ENCODE data around the gene SPATA2.

The SPATA2 gene

DNA sequence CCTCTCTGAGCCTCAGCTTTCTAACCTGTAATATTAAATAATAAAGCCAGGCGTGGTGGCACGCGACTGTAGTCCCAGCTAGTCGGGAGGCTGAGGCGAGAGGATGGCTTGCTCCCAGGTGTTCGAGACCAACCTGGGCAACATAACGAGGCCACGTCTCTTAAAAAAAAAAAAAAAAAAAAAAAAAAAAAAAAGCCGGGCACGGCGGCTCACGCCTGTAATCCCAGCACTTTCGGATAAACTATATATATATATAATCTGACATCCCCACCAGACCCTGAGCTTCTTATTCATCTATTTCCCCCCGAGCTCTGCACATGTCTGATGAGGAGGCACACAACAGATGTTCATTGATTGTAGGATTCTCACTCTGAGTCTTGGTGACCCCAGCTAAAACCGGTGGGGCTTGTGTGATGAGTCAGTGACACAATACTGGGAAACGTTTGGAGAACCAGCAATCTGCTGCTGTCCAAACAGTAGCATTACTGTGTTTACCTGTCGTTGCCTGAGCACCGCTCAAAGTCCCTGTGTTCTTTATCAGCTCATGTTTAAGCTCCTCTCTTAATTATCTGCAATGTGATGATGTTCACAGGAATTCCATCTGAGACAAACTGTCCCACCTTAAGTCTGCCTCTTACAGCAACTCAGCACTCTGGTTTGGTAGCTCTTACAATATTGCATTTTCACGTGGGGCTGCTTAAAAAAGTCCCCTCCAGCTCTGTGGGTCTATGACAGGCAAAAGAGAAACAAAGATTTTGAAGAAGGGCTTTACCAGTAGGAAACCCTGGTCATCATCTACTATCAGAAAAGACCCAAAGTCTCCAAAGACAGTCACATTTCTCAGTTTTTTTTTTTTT is 1.0 kb upstream of the SPATA2 start:
- TF ChIP-seq POLR2A (IDR thresholded peaks at IDR 0.05; ENCODE audit: low read depth, low read length) (no peak), POLR2AphosphoS5 (IDR thresholded peaks at IDR 0.05; ENCODE audit: low read depth, low read length) (no peak), TAF1 (IDR thresholded peaks at IDR 0.05; ENCODE audit: low read depth, low read length) (no peak), PAX5 (IDR thresholded peaks at IDR 0.05; ENCODE audit: insufficient read depth, low read length, severe bottlenecking) (no peak), SPI1 (IDR thresholded peaks at IDR 0.05; ENCODE audit: low read depth, low read length) (no peak), POU2F2 (IDR thresholded peaks at IDR 0.05; ENCODE audit: low read depth, low read length) (no peak)
- DNase-seq (ENCODE audit: insufficient read length, low spot score), result no peak
- no peak for FAIRE-seq

DNA sequence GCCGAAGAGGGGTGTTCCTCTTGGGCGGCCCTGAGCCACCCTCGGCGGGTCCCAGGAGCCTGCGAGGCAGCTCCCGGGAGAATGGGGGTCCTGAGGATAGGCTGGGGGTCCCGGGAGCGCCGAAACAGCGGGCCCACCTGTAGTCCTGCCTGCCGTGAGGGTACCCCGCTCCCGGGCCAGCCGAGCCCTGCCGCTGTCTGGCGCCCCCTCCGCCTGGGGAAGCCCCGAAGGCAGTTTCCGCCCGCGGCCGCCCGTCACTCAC is 280 bp downstream of the SPATA2 start:
- TF ChIP-seq SPI1 (IDR thresholded peaks at IDR 0.05; ENCODE audit: low read depth, low read length) (no peak), POLR2AphosphoS5 (IDR thresholded peaks at IDR 0.05; ENCODE audit: low read depth, low read length) (no peak), PAX5 (IDR thresholded peaks at IDR 0.05; ENCODE audit: insufficient read depth, low read length, severe bottlenecking) (no peak), POLR2A (IDR thresholded peaks at IDR 0.05; ENCODE audit: low read depth, low read length) (no peak), TAF1 (IDR thresholded peaks at IDR 0.05; ENCODE audit: low read depth, low read length) (no peak), POU2F2 (IDR thresholded peaks at IDR 0.05; ENCODE audit: low read depth, low read length) (no peak)
- no peak for FAIRE-seq
- DNase-seq (ENCODE audit: insufficient read length, low spot score), result no peak

GRCh38 chr20:49914310-49915117 is 815 bp downstream of the SPATA2 start:
- TF ChIP-seq TAF1 (IDR thresholded peaks at IDR 0.05; ENCODE audit: low read depth, low read length) (no peak), POLR2AphosphoS5 (IDR thresholded peaks at IDR 0.05; ENCODE audit: low read depth, low read length) (no peak), POU2F2 (IDR thresholded peaks at IDR 0.05; ENCODE audit: low read depth, low read length) (no peak), SPI1 (IDR thresholded peaks at IDR 0.05; ENCODE audit: low read depth, low read length) (no peak), POLR2A (IDR thresholded peaks at IDR 0.05; ENCODE audit: low read depth, low read length) (no peak), PAX5 (IDR thresholded peaks at IDR 0.05; ENCODE audit: insufficient read depth, low read length, severe bottlenecking) (no peak)
- FAIRE-seq, result no peak
- DNase-seq (ENCODE audit: insufficient read length, low spot score), result no peak

- DNase-seq (ENCODE audit: insufficient read length, low spot score) (no peak), FAIRE-seq (no peak)
- TF ChIP-seq POLR2AphosphoS5 (IDR thresholded peaks at IDR 0.05; ENCODE audit: low read depth, low read length) (no peak), TAF1 (IDR thresholded peaks at IDR 0.05; ENCODE audit: low read depth, low read length) (no peak), POLR2A (IDR thresholded peaks at IDR 0.05; ENCODE audit: low read depth, low read length) (no peak), SPI1 (IDR thresholded peaks at IDR 0.05; ENCODE audit: low read depth, low read length) (no peak), PAX5 (IDR thresholded peaks at IDR 0.05; ENCODE audit: insufficient read depth, low read length, severe bottlenecking) (no peak), POU2F2 (IDR thresholded peaks at IDR 0.05; ENCODE audit: low read depth, low read length) (no peak)
Observed at GRCh38 chr20:49913399-49914047, 1.8 kb downstream of the SPATA2 start.

- no peak for TF ChIP-seq SPI1 (IDR thresholded peaks at IDR 0.05; ENCODE audit: low read depth, low read length)
- TF ChIP-seq PAX5 (IDR thresholded peaks at IDR 0.05; ENCODE audit: insufficient read depth, low read length, severe bottlenecking), result no peak
- no peak for TF ChIP-seq POLR2A (IDR thresholded peaks at IDR 0.05; ENCODE audit: low read depth, low read length)
- TF ChIP-seq POU2F2 (IDR thresholded peaks at IDR 0.05; ENCODE audit: low read depth, low read length), result no peak
- no peak for TF ChIP-seq POLR2AphosphoS5 (IDR thresholded peaks at IDR 0.05; ENCODE audit: low read depth, low read length)
- TF ChIP-seq TAF1 (IDR thresholded peaks at IDR 0.05; ENCODE audit: low read depth, low read length), result no peak
- DNase-seq (ENCODE audit: insufficient read length, low spot score) (no peak), FAIRE-seq (no peak)
Observed at GRCh38 chr20:49910340-49910706, 5.0 kb downstream of the SPATA2 start.

GRCh38 chr20:49909499-49910339 is 5.6 kb downstream of the SPATA2 start:
- TF ChIP-seq POLR2A (IDR thresholded peaks at IDR 0.05; ENCODE audit: low read depth, low read length) (no peak), POU2F2 (IDR thresholded peaks at IDR 0.05; ENCODE audit: low read depth, low read length) (no peak), SPI1 (IDR thresholded peaks at IDR 0.05; ENCODE audit: low read depth, low read length) (no peak), PAX5 (IDR thresholded peaks at IDR 0.05; ENCODE audit: insufficient read depth, low read length, severe bottlenecking) (no peak), TAF1 (IDR thresholded peaks at IDR 0.05; ENCODE audit: low read depth, low read length) (no peak), POLR2AphosphoS5 (IDR thresholded peaks at IDR 0.05; ENCODE audit: low read depth, low read length) (no peak)
- DNase-seq (ENCODE audit: insufficient read length, low spot score), result no peak
- no peak for FAIRE-seq

- DNase-seq (ENCODE audit: insufficient read length, low spot score) (no peak), FAIRE-seq (no peak)
- TF ChIP-seq POLR2AphosphoS5 (IDR thresholded peaks at IDR 0.05; ENCODE audit: low read depth, low read length), result no peak
- TF ChIP-seq POLR2A (IDR thresholded peaks at IDR 0.05; ENCODE audit: low read depth, low read length), result no peak
- TF ChIP-seq POU2F2 (IDR thresholded peaks at IDR 0.05; ENCODE audit: low read depth, low read length), result no peak
- TF ChIP-seq TAF1 (IDR thresholded peaks at IDR 0.05; ENCODE audit: low read depth, low read length), result no peak
- TF ChIP-seq PAX5 (IDR thresholded peaks at IDR 0.05; ENCODE audit: insufficient read depth, low read length, severe bottlenecking), result no peak
- no peak for TF ChIP-seq SPI1 (IDR thresholded peaks at IDR 0.05; ENCODE audit: low read depth, low read length)
Observed at GRCh38 chr20:49908258-49908565, 7.1 kb downstream of the SPATA2 start.

GRCh38 chr20:49907405-49908257 is 7.7 kb downstream of the SPATA2 start:
- no peak for FAIRE-seq

More at GRCh38 chr20:49907405-49908257, 7.7 kb downstream of the SPATA2 start:
- DNase-seq (ENCODE audit: insufficient read length, low spot score), result no peak
- TF ChIP-seq POU2F2 (IDR thresholded peaks at IDR 0.05; ENCODE audit: low read depth, low read length), result no peak
- no peak for TF ChIP-seq PAX5 (IDR thresholded peaks at IDR 0.05; ENCODE audit: insufficient read depth, low read length, severe bottlenecking)
- no peak for TF ChIP-seq POLR2AphosphoS5 (IDR thresholded peaks at IDR 0.05; ENCODE audit: low read depth, low read length)
- no peak for TF ChIP-seq TAF1 (IDR thresholded peaks at IDR 0.05; ENCODE audit: low read depth, low read length)
- no peak for TF ChIP-seq POLR2A (IDR thresholded peaks at IDR 0.05; ENCODE audit: low read depth, low read length)
- TF ChIP-seq SPI1 (IDR thresholded peaks at IDR 0.05; ENCODE audit: low read depth, low read length), result no peak

All from GM12891 (cell line).